PFSK-1 (cell line): ENCODE measurements around the gene OLFML1.

Experiments
- POLR2AphosphoS5 ChIP-seq: IDR thresholded peaks from 2 replicates; pipeline ENCODE4 v1.6.1; 2012; ENCODE audit warnings: low read depth, mild to moderate bottlenecking, control low read depth, low read length, moderate library complexity
- SIN3A ChIP-seq: IDR thresholded peaks from 2 replicates; pipeline ENCODE4 v1.6.1; 2012; ENCODE audit warnings: mild to moderate bottlenecking, low read length, moderate library complexity, borderline replicate concordance; ENCODE audit not compliant: insufficient read depth

- TF ChIP-seq POLR2AphosphoS5 = no peak
- TF ChIP-seq SIN3A = no peak
Measured at GRCh38 chr11:7486781-7487140, 1.5 kb downstream of the OLFML1 start.
